CD4-positive, alpha-beta T cell treated with Interleukin-10 for 1 hour (primary cell): ENCODE measurements around the gene MUC5AC.

Source experiments
- DNase-seq: peaks from one replicate; pipeline ENCODE4 v3.0.0-alpha.2; 2020

The MUC5AC gene

GRCh38 chr11:1229471-1230120 lies 71.8 kb downstream of the MUC5AC start:
- DNase-seq, result no peak

GRCh38 chr11:1230121-1230455 lies 72.3 kb downstream of the MUC5AC start:
- no peak for DNase-seq

- DNase-seq, result no peak
Observed at GRCh38 chr11:1230456-1231395, 73.0 kb downstream of the MUC5AC start.

GRCh38 chr11:1231396-1232020 lies 73.8 kb downstream of the MUC5AC start:
- no peak for DNase-seq

- no peak for DNase-seq
Observed at GRCh38 chr11:1232021-1232882, 74.5 kb downstream of the MUC5AC start.

- DNase-seq, result no peak
Observed at GRCh38 chr11:1232883-1233321, 75.1 kb downstream of the MUC5AC start.

GRCh38 chr11:1233351-1234053 lies 75.7 kb downstream of the MUC5AC start:
- DNase-seq, result no peak

GRCh38 chr11:1234054-1234720 lies 76.4 kb downstream of the MUC5AC start:
- DNase-seq, result no peak

- DNase-seq, result no peak
Observed at GRCh38 chr11:1234771-1235305, 77.1 kb downstream of the MUC5AC start.

- DNase-seq, result no peak
Observed at GRCh38 chr11:1235306-1235900, 77.7 kb downstream of the MUC5AC start.

- no peak for DNase-seq
Observed at GRCh38 chr11:1235901-1236315, 78.2 kb downstream of the MUC5AC start.

- DNase-seq, result no peak
Observed at GRCh38 chr11:1236316-1237127, 78.8 kb downstream of the MUC5AC start.

- no peak for DNase-seq
Observed at GRCh38 chr11:1237128-1237580, 79.4 kb downstream of the MUC5AC start.

- no peak for DNase-seq
Observed at GRCh38 chr11:1237851-1238250, 80.1 kb downstream of the MUC5AC start.

GRCh38 chr11:1238767-1239595 lies 81.2 kb downstream of the MUC5AC start:
- no peak for DNase-seq

GRCh38 chr11:1239596-1240205 lies 81.9 kb downstream of the MUC5AC start:
- no peak for DNase-seq

- DNase-seq, result no peak
Observed at GRCh38 chr11:1240771-1241170, 83.0 kb downstream of the MUC5AC start.

- DNase-seq, result no peak
Observed at GRCh38 chr11:1241706-1242105, 84.0 kb downstream of the MUC5AC start.
